C4-2B (cell line): Measurements from ENCODE around the gene AHDC1.

Experiments
- ZFX ChIP-seq: fragments of 450-650 bp; IDR thresholded peaks from 2 replicates; pipeline ENCODE4 v1.6.1; 2017
- TF ChIP-seq, protein P1 (sequence below): fragments of 450-650 bp; conservative IDR thresholded peaks from 2 replicates; pipeline ENCODE4 v1.5.1; 2017; ENCODE audit warnings: mild to moderate bottlenecking

DNA sequence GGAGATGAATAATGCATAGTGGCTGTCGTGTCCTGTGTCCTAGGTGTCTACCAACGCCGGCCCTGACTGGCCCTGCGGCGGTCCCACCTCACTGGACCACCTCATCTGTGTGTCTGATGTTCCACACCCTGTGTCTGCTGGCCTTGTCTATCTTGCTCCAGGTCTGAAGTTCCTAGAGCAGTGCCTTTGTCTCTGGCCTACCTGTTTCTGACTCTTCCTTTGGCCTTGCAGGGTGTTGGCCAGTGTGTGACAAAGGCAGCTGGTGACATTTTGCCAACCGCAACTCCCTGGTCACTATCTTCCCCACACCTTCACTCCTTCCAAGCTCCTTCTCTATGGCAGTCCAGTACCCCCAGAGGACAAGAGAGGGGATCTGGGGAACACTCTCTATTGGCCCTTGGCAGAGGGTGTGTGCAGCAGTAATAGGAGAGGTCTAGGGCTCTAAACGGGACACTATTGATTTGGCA lies 1.4 kb upstream of the AHDC1 start:
- TF ChIP-seq, protein P1, sequence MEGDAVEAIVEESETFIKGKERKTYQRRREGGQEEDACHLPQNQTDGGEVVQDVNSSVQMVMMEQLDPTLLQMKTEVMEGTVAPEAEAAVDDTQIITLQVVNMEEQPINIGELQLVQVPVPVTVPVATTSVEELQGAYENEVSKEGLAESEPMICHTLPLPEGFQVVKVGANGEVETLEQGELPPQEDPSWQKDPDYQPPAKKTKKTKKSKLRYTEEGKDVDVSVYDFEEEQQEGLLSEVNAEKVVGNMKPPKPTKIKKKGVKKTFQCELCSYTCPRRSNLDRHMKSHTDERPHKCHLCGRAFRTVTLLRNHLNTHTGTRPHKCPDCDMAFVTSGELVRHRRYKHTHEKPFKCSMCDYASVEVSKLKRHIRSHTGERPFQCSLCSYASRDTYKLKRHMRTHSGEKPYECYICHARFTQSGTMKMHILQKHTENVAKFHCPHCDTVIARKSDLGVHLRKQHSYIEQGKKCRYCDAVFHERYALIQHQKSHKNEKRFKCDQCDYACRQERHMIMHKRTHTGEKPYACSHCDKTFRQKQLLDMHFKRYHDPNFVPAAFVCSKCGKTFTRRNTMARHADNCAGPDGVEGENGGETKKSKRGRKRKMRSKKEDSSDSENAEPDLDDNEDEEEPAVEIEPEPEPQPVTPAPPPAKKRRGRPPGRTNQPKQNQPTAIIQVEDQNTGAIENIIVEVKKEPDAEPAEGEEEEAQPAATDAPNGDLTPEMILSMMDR: no peak
- no peak for TF ChIP-seq ZFX
